Gastroesophageal sphincter (tissue), 3 donors: ENCODE data around the gene CFL1.

Source experiments
- CTCF ChIP-seq, 4 experiments: fragments of 200-600 bp in 2 of 4; fragments of 450-650 bp in 2 of 4; sonication (generic) in 1 of 4; IDR thresholded peaks; one replicate each; pipeline ENCODE4 v1.5.1; 2017 to 2019; ENCODE audit warnings: antibody characterized with exemption in 4 of 4, mild to moderate bottlenecking in 2 of 4, moderate library complexity in 2 of 4
- EP300 ChIP-seq: sonication (generic); formaldehyde crosslinking; IDR thresholded peaks from one replicate; pipeline ENCODE4 v1.6.1; 2017; ENCODE audit warnings: antibody characterized with exemption, mild to moderate bottlenecking
- POLR2A ChIP-seq, 2 donors: fragments of 450-650 bp; IDR thresholded peaks; one replicate each; pipeline ENCODE4 v1.6.1; 2017; ENCODE audit warnings: antibody characterized with exemption in 2 of 2, mild to moderate bottlenecking in 2 of 2, moderate library complexity in 1 of 2
- POLR2AphosphoS5 ChIP-seq: sonication (generic); formaldehyde crosslinking; IDR thresholded peaks from one replicate; pipeline ENCODE4 v1.6.1; 2017; ENCODE audit warnings: antibody characterized with exemption

GRCh38 chr11:65863889-65864705 is 6.1 kb upstream of the CFL1 start:
- TF ChIP-seq POLR2A (IDR thresholded peaks at IDR 0.05), result no peak
- TF ChIP-seq CTCF (IDR thresholded peaks at IDR 0.05), result no peak
- TF ChIP-seq POLR2AphosphoS5, result no peak
- no peak for TF ChIP-seq EP300
